Liver (tissue), 9 donors: Measurements from ENCODE around the gene THRB. TPM values are rescaled to one million over a fixed set of nuclear protein-coding genes. Genes with fewer than 3 reads are reported as not detected.

Experiments
- DNase-seq: peaks from one replicate; pipeline ENCODE4 v3.0.0-alpha.2; 2017; ENCODE audit warnings: low spot score
- H3K27ac ChIP-seq, 2 donors: one replicate each; pipeline ENCODE4 v1.7.0; 2013; ENCODE audit warnings: inconsistent platforms in 2 of 2, low read length in 2 of 2, control low read depth in 1 of 2, low read depth in 1 of 2, mild to moderate bottlenecking in 1 of 2
- H3K27me3 ChIP-seq, 4 donors: one replicate each; pipeline versions ENCODE4 v1.6.1 to v1.7.0; 2013; ENCODE audit warnings: low read length in 3 of 4, inconsistent platforms in 1 of 4, mild to moderate bottlenecking in 1 of 4, moderate library complexity in 1 of 4; ENCODE audit not compliant: control insufficient read depth in 4 of 4, insufficient read depth in 4 of 4
- H3K36me3 ChIP-seq, 4 donors: one replicate each; pipeline versions ENCODE4 v1.6.1 to v1.7.0; 2013; ENCODE audit warnings: low read length in 3 of 4, mild to moderate bottlenecking in 3 of 4, low read depth in 1 of 4, moderate library complexity in 1 of 4; ENCODE audit not compliant: control insufficient read depth in 4 of 4, insufficient read depth in 3 of 4
- H3K4me1 ChIP-seq, 4 donors: one replicate each; pipeline versions ENCODE4 v1.6.1 to v1.7.0; 2013; ENCODE audit warnings: low read length in 3 of 4, mild to moderate bottlenecking in 3 of 4, moderate library complexity in 1 of 4; ENCODE audit not compliant: control insufficient read depth in 4 of 4, insufficient read depth in 4 of 4
- H3K4me3 ChIP-seq, 3 donors: one replicate each; pipeline versions ENCODE4 v1.6.1 to v1.7.0; 2013; ENCODE audit warnings: low read length in 3 of 3, control low read depth in 1 of 3, low read depth in 1 of 3, mild to moderate bottlenecking in 1 of 3
- H3K9ac ChIP-seq, 2 donors: one replicate each; pipeline ENCODE4 v1.7.0; 2013; ENCODE audit warnings: low read length in 2 of 2, mild to moderate bottlenecking in 2 of 2, moderate library complexity in 2 of 2, control low read depth in 1 of 2, low read depth in 1 of 2
- H3K9me3 ChIP-seq, 4 donors: one replicate each; pipeline versions ENCODE4 v1.6.1 to v1.7.0; 2013; ENCODE audit warnings: low read length in 3 of 4; ENCODE audit not compliant: control insufficient read depth in 4 of 4
- FOXA1 ChIP-seq: IDR thresholded peaks from 2 replicates; pipeline ENCODE4 v1.6.1; 2016; ENCODE audit warnings: antibody characterized with exemption
- FOXA2 ChIP-seq: IDR thresholded peaks from 2 replicates; pipeline ENCODE4 v1.6.1; 2016; ENCODE audit warnings: antibody characterized with exemption
- GABPA ChIP-seq, 2 donors: IDR thresholded peaks in 1 of 2; conservative IDR thresholded peaks in 1 of 2; 2 replicates each; pipeline ENCODE4 v1.6.1; 2016; ENCODE audit warnings: antibody characterized with exemption in 2 of 2, mild to moderate bottlenecking in 1 of 2, moderate library complexity in 1 of 2
- HNF4A ChIP-seq, 2 donors: conservative IDR thresholded peaks; 2 replicates each; pipeline ENCODE4 v1.6.1; 2016; ENCODE audit warnings: antibody characterized with exemption in 2 of 2, mild to moderate bottlenecking in 2 of 2
- JUND ChIP-seq, 2 donors: IDR thresholded peaks; 2 replicates each; pipeline ENCODE4 v1.6.1; 2016; ENCODE audit warnings: antibody characterized with exemption in 2 of 2
- NR2F2 ChIP-seq: IDR thresholded peaks from 2 replicates; pipeline ENCODE4 v1.6.1; 2016; ENCODE audit warnings: antibody characterized with exemption
- RAD21 ChIP-seq, 2 donors: IDR thresholded peaks; 2 replicates each; pipeline ENCODE4 v1.6.1; 2016; ENCODE audit warnings: antibody characterized with exemption in 2 of 2, mild to moderate bottlenecking in 2 of 2
- REST ChIP-seq: IDR thresholded peaks from 2 replicates; pipeline ENCODE4 v1.6.1; 2016; ENCODE audit warnings: antibody characterized with exemption, mild to moderate bottlenecking
- SP1 ChIP-seq: IDR thresholded peaks from 2 replicates; pipeline ENCODE4 v1.6.1; 2018; ENCODE audit warnings: antibody characterized with exemption, mild to moderate bottlenecking
- TAF1 ChIP-seq: conservative IDR thresholded peaks from 2 replicates; pipeline ENCODE4 v1.6.1; 2016; ENCODE audit warnings: antibody characterized with exemption, mild to moderate bottlenecking
- YY1 ChIP-seq: IDR thresholded peaks from 2 replicates; pipeline ENCODE4 v1.6.1; 2016; ENCODE audit warnings: antibody characterized with exemption, mild to moderate bottlenecking
- WGBS: extraction: QIAGEN DNeasy Blood & Tissue Kit; methylation state at CpG from one replicate; pipeline ENCODE4 v1.1.7; 2013; 5-methylcytosine and 5-hydroxymethylcytosine counted together
- polyA plus RNA-seq, 2 donors: library from polyadenylated mRNA; stranded (reverse) in 1 of 2; unstranded in 1 of 2; fragments of 200-250 nt in 1 of 2; fragments of >200 nt in 1 of 2; fragmentation: Nextera tagmentation in 1 of 2; extraction: Ambion mirVana in 1 of 2; gene quantifications; one replicate each; pipeline versions ENCODE4 v1.2.1 to v1.2.3, GENCODE V29; 2013 to 2015
- total RNA-seq, 2 donors: library from RNA; depleted of rRNA; stranded (reverse); fragments of >200 nt; gene quantifications; one replicate each; pipeline ENCODE4 v1.2.3, GENCODE V29; 2014
- TF ChIP-seq, protein P1 (sequence below): IDR thresholded peaks from 2 replicates; pipeline ENCODE4 v1.6.1; 2016; ENCODE audit warnings: antibody characterized with exemption
- TF ChIP-seq, protein P2 (sequence below): IDR thresholded peaks from 2 replicates; pipeline ENCODE4 v1.6.1; 2016; ENCODE audit warnings: antibody characterized with exemption
- donor health status: healthy.
- donor health status: healthy.
- donor health status: healthy.
- donor health status: healthy.
- donor health status: healthy.

The THRB gene
- total and polyA plus RNA-seq, 4 donors: 5.9 to 23.9 (median 9.3) TPM

- TF ChIP-seq, protein P1, sequence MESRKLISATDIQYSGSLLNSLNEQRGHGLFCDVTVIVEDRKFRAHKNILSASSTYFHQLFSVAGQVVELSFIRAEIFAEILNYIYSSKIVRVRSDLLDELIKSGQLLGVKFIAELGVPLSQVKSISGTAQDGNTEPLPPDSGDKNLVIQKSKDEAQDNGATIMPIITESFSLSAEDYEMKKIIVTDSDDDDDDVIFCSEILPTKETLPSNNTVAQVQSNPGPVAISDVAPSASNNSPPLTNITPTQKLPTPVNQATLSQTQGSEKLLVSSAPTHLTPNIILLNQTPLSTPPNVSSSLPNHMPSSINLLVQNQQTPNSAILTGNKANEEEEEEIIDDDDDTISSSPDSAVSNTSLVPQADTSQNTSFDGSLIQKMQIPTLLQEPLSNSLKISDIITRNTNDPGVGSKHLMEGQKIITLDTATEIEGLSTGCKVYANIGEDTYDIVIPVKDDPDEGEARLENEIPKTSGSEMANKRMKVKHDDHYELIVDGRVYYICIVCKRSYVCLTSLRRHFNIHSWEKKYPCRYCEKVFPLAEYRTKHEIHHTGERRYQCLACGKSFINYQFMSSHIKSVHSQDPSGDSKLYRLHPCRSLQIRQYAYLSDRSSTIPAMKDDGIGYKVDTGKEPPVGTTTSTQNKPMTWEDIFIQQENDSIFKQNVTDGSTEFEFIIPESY: no peak
- TF ChIP-seq FOXA2: no peak
- no peak for TF ChIP-seq FOXA1
- no peak for TF ChIP-seq TAF1
- no peak for TF ChIP-seq HNF4A (conservative IDR thresholded peaks at IDR 0.05)
- no peak for TF ChIP-seq SP1
- no peak for TF ChIP-seq YY1
- TF ChIP-seq REST: no peak
- TF ChIP-seq GABPA (IDR thresholded peaks at IDR 0.05 in 1 of 2, conservative IDR thresholded peaks at IDR 0.05 in 1 of 2): no peak
Observed at GRCh38 chr3:24311881-24312280, 182.8 kb downstream of the THRB start.

DNA sequence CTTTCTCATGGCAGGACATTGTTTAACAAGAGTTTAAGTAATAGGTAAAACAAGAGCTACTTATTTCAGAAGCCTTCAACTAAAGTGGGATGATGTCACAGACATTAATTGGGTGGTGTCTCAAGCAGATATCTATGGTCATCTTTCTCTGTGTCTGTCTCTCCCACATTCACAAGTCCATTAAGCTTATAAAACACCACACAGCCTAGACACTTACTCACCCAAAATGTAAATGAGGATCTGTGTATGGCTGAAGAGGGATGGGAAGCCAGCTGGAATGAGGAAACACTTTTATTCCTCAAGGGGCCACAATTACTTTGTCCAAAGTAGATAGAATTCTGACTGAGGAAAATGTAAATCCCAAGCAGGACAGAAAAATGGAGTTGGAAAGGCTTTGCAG, 183.8 kb downstream of the THRB start:
- Histone ChIP-seq H3K4me1 (peaks cover 0 to 1% (median 0%) of the 10 kb centered on the region in 4 donors), H3K27me3 (no peaks in the 10 kb centered on the region), H3K36me3 (peaks cover 0 to 7% (median 0%) of the 10 kb centered on the region in 4 donors), H3K4me3 (no peak overlapping the region), H3K9me3 (no peaks in the 10 kb centered on the region), H3K27ac (no peak overlapping the region), H3K9ac (no peak overlapping the region)
- no peak for TF ChIP-seq NR2F2
- no peak for TF ChIP-seq SP1
- no peak for TF ChIP-seq YY1
- TF ChIP-seq, protein P2, sequence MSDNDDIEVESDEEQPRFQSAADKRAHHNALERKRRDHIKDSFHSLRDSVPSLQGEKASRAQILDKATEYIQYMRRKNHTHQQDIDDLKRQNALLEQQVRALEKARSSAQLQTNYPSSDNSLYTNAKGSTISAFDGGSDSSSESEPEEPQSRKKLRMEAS: no peak
- TF ChIP-seq JUND (IDR thresholded peaks at IDR 0.05): no peak
- DNase-seq: no peak

More at GRCh38 chr3:24311881-24312280, 182.8 kb downstream of the THRB start:
- H3K27me3 ChIP-seq: no peaks in the 10 kb centered on the region
- H3K36me3 ChIP-seq: peaks cover 0 to 7% (median 0%) of the 10 kb centered on the region in 4 donors
- no peak for DNase-seq
- no peak overlapping the region for H3K4me3 ChIP-seq
- H3K4me1 ChIP-seq: peaks cover 0 to 5% (median 4%) of the 10 kb centered on the region in 4 donors
- no peaks in the 10 kb centered on the region for H3K9me3 ChIP-seq
- H3K27ac ChIP-seq: no peak overlapping the region
- WGBS: 83% methylated on average over 2 of the region's 2 CpGs
- no peak overlapping the region for H3K9ac ChIP-seq

DNA sequence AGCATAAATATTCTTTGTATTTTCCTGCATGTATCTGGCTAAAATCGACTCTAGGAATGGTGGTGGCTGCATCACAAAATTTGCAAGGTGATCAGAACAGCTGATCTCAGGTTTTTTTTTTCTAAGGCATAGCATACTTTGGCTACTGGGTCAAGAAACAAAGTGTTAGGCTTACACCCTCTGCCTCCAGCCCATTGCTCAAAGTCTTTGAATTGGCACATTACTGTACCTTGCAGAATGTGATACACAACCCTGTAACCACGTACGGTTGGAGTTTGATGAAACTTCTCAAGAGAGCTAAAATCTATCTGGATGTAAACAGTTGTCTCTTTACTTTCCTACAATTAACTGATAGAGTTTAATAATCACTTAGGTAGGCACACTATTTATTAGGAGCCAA, 188.1 kb downstream of the THRB start:
- DNase-seq: no peak
- Histone ChIP-seq H3K4me1 (peaks cover 0 to 3% (median 0%) of the 10 kb centered on the region in 4 donors), H3K36me3 (peaks cover 0 to under 1% (median 0%) of the 10 kb centered on the region in 4 donors), H3K9me3 (no peaks in the 10 kb centered on the region), H3K4me3 (no peak overlapping the region), H3K27me3 (no peaks in the 10 kb centered on the region), H3K27ac (no peak overlapping the region), H3K9ac (no peak overlapping the region)
- WGBS: 91% methylated on average over 3 of the region's 3 CpGs
- TF ChIP-seq SP1 (no peak), HNF4A (conservative IDR thresholded peaks at IDR 0.05) (no peak), RAD21 (IDR thresholded peaks at IDR 0.05) (no peak)
